A549 (cell line): ENCODE results near the gene NMNAT2. TPM values are rescaled to one million over a fixed set of nuclear protein-coding genes. Genes with fewer than 3 reads are reported as not detected.

ENCODE experiments used
- ATAC-seq, 2 experiments: fragments of 200-7000 bp in 1 of 2; fragments of >200 bp in 1 of 2; cut with Nextera tagmentation in 1 of 2; cut with Tn5 transposase in 1 of 2; 3 replicates each; pipeline versions ENCODE4 v1.8.0 to v1.9.1; 2018 to 2020; ENCODE audit warnings: mild to moderate bottlenecking in 1 of 2, moderate library complexity in 1 of 2
- CTCF ChIA-PET: fragments of 300-600 bp; sonication (Branson Sonifier 250); formaldehyde crosslinking; extraction: SDS; loops from one replicate; lab custom pipeline; 2021; ENCODE audit warnings: antibody characterized with exemption, inconsistent platforms; lab: Yijun Ruan, JAX
- POLR2A ChIA-PET: fragments of 350-600 bp; formaldehyde crosslinking; extraction: SDS; loops from one replicate; lab custom pipeline; 2021; ENCODE audit warnings: antibody characterized with exemption, inconsistent platforms; lab: Yijun Ruan, JAX
- DNase-seq, 2 experiments: peaks; one replicate each; pipeline versions ENCODE4 v3.0.0 to v3.0.0-alpha.2; 2011 to 2016; ENCODE audit warnings: low read depth in 1 of 2, low spot score in 1 of 2
- FAIRE-seq: peaks from 2 replicates; lab custom pipeline; 2011; peaks lifted over from hg19 to GRCh38; lab: Jason Lieb, UNC
- H3K27ac ChIP-seq, 2 experiments: fragments of >200 bp; sonication (Bioruptor Twin); formaldehyde crosslinking; 3 replicates each; pipeline ENCODE4 v1.5.1; 2016 to 2017
- H3K4me1 ChIP-seq: fragments of >200 bp; sonication (Bioruptor Twin); formaldehyde crosslinking; 3 replicates; pipeline ENCODE4 v1.6.1; 2016
- H3K4me2 ChIP-seq: fragments of >200 bp; sonication (Bioruptor Twin); formaldehyde crosslinking; 3 replicates; pipeline ENCODE4 v1.6.1; 2016
- H3K4me3 ChIP-seq: fragments of >200 bp; sonication (Bioruptor Twin); formaldehyde crosslinking; 3 replicates; pipeline ENCODE4 v1.5.1; 2016
- H3K9me3 ChIP-seq: fragments of >200 bp; sonication (Bioruptor Twin); formaldehyde crosslinking; 3 replicates; pipeline ENCODE4 v1.6.1; 2016
- CBX2 ChIP-seq: fragments of 200-600 bp; sonication (generic); IDR thresholded peaks from 2 replicates; pipeline ENCODE4 v1.6.1; 2016; ENCODE audit warnings: low read depth, mild to moderate bottlenecking, borderline replicate concordance
- CBX8 ChIP-seq: fragments of 200-600 bp; sonication (generic); IDR thresholded peaks from 2 replicates; pipeline ENCODE4 v1.6.1; 2016
- CEBPB ChIP-seq, 2 experiments: fragments of >200 bp in 1 of 2; sonication (Bioruptor Twin) in 1 of 2; formaldehyde crosslinking in 1 of 2; IDR thresholded peaks; 2 replicates each; pipeline ENCODE4 v1.6.1; 2012 to 2016
- CHD2 ChIP-seq: fragments of 150-350 bp; IDR thresholded peaks from 2 replicates; pipeline ENCODE4 v1.6.1; 2014; ENCODE audit warnings: low read length; ENCODE audit not compliant: partially characterized antibody
- ESRRA ChIP-seq: fragments of 150-350 bp; IDR thresholded peaks from 2 replicates; pipeline ENCODE4 v1.6.1; 2014; ENCODE audit warnings: mild to moderate bottlenecking, low read length, borderline replicate concordance
- GATA3 ChIP-seq: IDR thresholded peaks from 2 replicates; pipeline ENCODE4 v1.6.1; 2012; ENCODE audit warnings: borderline replicate concordance
- HOXA7 ChIP-seq: fragments of 250-450 bp; sonication (Bioruptor Pico); IDR thresholded peaks from 2 replicates; pipeline ENCODE4 v1.5.0; 2020; ENCODE audit warnings: mild to moderate bottlenecking, moderate library complexity
- HOXB5 ChIP-seq: fragments of 250-450 bp; sonication (Bioruptor Pico); IDR thresholded peaks from 2 replicates; pipeline ENCODE4 v1.5.0; 2020; ENCODE audit warnings: mild to moderate bottlenecking, moderate library complexity
- JUN ChIP-seq, 2 experiments: fragments of >200 bp; sonication (Bioruptor Twin); formaldehyde crosslinking; IDR thresholded peaks; 2 replicates in 1 of 2; 3 replicates in 1 of 2; pipeline ENCODE4 v1.6.1; 2016 to 2017
- JUNB ChIP-seq: fragments of >200 bp; sonication (Bioruptor Twin); formaldehyde crosslinking; IDR thresholded peaks from 2 replicates; pipeline ENCODE4 v1.6.1; 2016
- KDM1A ChIP-seq: fragments of 200-600 bp; sonication (generic); IDR thresholded peaks from 2 replicates; pipeline ENCODE4 v1.6.1; 2016; ENCODE audit warnings: low read depth, mild to moderate bottlenecking
- MAZ ChIP-seq: fragments of 150-350 bp; IDR thresholded peaks from 2 replicates; pipeline ENCODE4 v1.6.1; 2014; ENCODE audit warnings: antibody characterized with exemption, low read depth, low read length, borderline replicate concordance
- NR3C1 ChIP-seq: fragments of >200 bp; sonication (Bioruptor Twin); formaldehyde crosslinking; IDR thresholded peaks from 3 replicates; pipeline ENCODE4 v1.6.1; 2017
- POLR2AphosphoS2 ChIP-seq: conservative IDR thresholded peaks from 2 replicates; pipeline ENCODE4 v1.6.1; 2012; ENCODE audit warnings: low read length, improper control_type of control experiment, inconsistent platforms
- SREBF2 ChIP-seq: fragments of 450-650 bp; IDR thresholded peaks from 2 replicates; pipeline ENCODE4 v1.6.1; 2014; ENCODE audit warnings: mild to moderate bottlenecking, moderate library complexity
- TFCP2L1 ChIP-seq: fragments of 250-450 bp; sonication (Bioruptor Pico); IDR thresholded peaks from 2 replicates; pipeline ENCODE4 v1.5.0; 2021; ENCODE audit warnings: mild to moderate bottlenecking
- TP53 ChIP-seq: fragments of 250-450 bp; sonication (Bioruptor Pico); IDR thresholded peaks from 2 replicates; pipeline ENCODE4 v1.5.0; 2021; ENCODE audit warnings: mild to moderate bottlenecking, moderate library complexity
- ZC3H11A ChIP-seq: fragments of 450-650 bp; IDR thresholded peaks from 2 replicates; pipeline ENCODE4 v1.6.1; 2014; ENCODE audit warnings: antibody characterized with exemption, mild to moderate bottlenecking
- ZFP36 ChIP-seq: fragments of 450-650 bp; IDR thresholded peaks from 2 replicates; pipeline ENCODE4 v1.6.1; 2014; ENCODE audit warnings: borderline replicate concordance; ENCODE audit not compliant: partially characterized antibody
- ZNF302 ChIP-seq: fragments of 250-450 bp; sonication (Bioruptor Pico); IDR thresholded peaks from 2 replicates; pipeline ENCODE4 v1.9.0; 2021; ENCODE audit warnings: inconsistent platforms, mild to moderate bottlenecking, moderate library complexity
- WGBS: methylation state at CpG from one replicate; pipeline ENCODE4 v1.1.6; 2017; ENCODE audit errors: missing lambda C conversion rate; 5-methylcytosine and 5-hydroxymethylcytosine counted together
- polyA plus RNA-seq, 4 experiments: library from polyadenylated mRNA; depleted of rRNA in 3 of 4; stranded (reverse); fragments of >200 nt; fragmentation: RNase III in 1 of 4; extraction: RNeasy Plus Mini Kit Qiagen cat#74134 plus additional on column Dnase treatment in 1 of 4; gene quantifications; 2 replicates in 3 of 4; 3 replicates in 1 of 4; pipeline ENCODE4 v1.2.3, GENCODE V29; 2011 to 2017
- TF ChIP-seq, protein P1 (sequence below): IDR thresholded peaks from 2 replicates; pipeline ENCODE4 v1.6.1; 2012
- TF ChIP-seq, protein P2 (sequence below): fragments of 450-650 bp; IDR thresholded peaks from 2 replicates; pipeline ENCODE4 v1.6.1; 2014; ENCODE audit warnings: antibody characterized with exemption
- TF ChIP-seq, protein P3 (sequence below): fragments of 150-350 bp; IDR thresholded peaks from 2 replicates; pipeline ENCODE4 v1.6.1; 2014; ENCODE audit warnings: low read depth, mild to moderate bottlenecking, low read length
- TF ChIP-seq, protein P4 (sequence below): fragments of 250-450 bp; sonication (Bioruptor Pico); IDR thresholded peaks from 2 replicates; pipeline ENCODE4 v1.5.0; 2021; ENCODE audit warnings: mild to moderate bottlenecking, moderate library complexity, borderline replicate concordance
- TF ChIP-seq, protein P5 (sequence below): fragments of >200 bp; sonication (Bioruptor Twin); formaldehyde crosslinking; IDR thresholded peaks from 3 replicates; pipeline ENCODE4 v1.6.1; 2016

The NMNAT2 gene
- polyA plus RNA-seq, 2 of the 4 experiments (the other 2 are of a cell fraction): 0.16 to 0.63 TPM

DNA sequence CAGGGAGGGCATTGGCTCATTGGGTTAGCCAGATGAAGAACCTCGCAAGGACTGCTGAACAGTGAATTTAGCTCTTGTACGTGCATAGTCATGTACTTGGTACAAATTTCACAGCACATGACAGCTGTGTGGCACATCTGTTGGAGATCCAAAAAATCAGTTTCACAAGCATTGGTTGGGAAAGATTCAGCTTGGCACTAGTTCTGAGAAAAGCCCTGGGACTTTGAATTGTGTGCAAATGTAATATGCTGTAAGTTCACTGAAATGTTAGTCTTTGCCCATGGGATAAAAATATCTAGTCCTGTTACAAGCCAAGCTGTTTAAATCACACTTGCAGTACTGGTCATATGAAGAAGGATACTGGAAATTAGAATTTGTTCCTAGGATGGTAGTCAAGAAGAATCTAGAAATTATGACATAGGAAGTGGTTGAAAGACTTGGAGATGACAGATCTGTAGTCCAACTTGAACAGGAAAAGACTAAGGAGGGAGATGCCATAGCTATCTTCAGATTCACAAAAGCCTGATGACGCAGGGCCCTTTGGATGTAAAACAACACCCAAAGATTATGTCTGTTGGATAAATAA is 212.9 kb downstream of the NMNAT2 start:
- ATAC-seq: no peak
- H3K4me3 ChIP-seq: no peak overlapping the region
- H3K4me2 ChIP-seq: no peak overlapping the region
- TF ChIP-seq SREBF2: no peak
- no peak for TF ChIP-seq GATA3
- no peak for TF ChIP-seq ZC3H11A
- TF ChIP-seq, protein P1, sequence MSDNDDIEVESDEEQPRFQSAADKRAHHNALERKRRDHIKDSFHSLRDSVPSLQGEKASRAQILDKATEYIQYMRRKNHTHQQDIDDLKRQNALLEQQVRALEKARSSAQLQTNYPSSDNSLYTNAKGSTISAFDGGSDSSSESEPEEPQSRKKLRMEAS: no peak
- no peak for TF ChIP-seq NR3C1
- TF ChIP-seq, protein P2, sequence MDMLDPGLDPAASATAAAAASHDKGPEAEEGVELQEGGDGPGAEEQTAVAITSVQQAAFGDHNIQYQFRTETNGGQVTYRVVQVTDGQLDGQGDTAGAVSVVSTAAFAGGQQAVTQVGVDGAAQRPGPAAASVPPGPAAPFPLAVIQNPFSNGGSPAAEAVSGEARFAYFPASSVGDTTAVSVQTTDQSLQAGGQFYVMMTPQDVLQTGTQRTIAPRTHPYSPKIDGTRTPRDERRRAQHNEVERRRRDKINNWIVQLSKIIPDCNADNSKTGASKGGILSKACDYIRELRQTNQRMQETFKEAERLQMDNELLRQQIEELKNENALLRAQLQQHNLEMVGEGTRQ: no peak
- TF ChIP-seq, protein P3, sequence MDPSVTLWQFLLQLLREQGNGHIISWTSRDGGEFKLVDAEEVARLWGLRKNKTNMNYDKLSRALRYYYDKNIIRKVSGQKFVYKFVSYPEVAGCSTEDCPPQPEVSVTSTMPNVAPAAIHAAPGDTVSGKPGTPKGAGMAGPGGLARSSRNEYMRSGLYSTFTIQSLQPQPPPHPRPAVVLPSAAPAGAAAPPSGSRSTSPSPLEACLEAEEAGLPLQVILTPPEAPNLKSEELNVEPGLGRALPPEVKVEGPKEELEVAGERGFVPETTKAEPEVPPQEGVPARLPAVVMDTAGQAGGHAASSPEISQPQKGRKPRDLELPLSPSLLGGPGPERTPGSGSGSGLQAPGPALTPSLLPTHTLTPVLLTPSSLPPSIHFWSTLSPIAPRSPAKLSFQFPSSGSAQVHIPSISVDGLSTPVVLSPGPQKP: no peak
- TF ChIP-seq, protein P4, sequence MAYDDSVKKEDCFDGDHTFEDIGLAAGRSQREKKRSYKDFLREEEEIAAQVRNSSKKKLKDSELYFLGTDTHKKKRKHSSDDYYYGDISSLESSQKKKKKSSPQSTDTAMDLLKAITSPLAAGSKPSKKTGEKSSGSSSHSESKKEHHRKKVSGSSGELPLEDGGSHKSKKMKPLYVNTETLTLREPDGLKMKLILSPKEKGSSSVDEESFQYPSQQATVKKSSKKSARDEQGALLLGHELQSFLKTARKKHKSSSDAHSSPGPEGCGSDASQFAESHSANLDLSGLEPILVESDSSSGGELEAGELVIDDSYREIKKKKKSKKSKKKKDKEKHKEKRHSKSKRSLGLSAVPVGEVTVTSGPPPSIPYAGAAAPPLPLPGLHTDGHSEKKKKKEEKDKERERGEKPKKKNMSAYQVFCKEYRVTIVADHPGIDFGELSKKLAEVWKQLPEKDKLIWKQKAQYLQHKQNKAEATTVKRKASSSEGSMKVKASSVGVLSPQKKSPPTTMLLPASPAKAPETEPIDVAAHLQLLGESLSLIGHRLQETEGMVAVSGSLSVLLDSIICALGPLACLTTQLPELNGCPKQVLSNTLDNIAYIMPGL (CRISPR knock-in tag): no peak
- no peak for TF ChIP-seq JUNB
- no peak for TF ChIP-seq TFCP2L1 (CRISPR knock-in tag)
- no peak for TF ChIP-seq POLR2AphosphoS2
- TF ChIP-seq ESRRA: no peak
- TF ChIP-seq KDM1A: no peak
- POLR2A ChIA-PET: no interaction called here
- WGBS: 92% methylated on average over 3 of the region's 3 CpGs
- H3K27ac ChIP-seq: no peak overlapping the region
- CTCF ChIA-PET: interaction anchor here (0.8 to 2.2 kb wide), 6 partner anchors 23 to 244 kb away, joined by 3 to 7 read pairs (median 6); no protein-coding TSS in a partner anchor
- FAIRE-seq: no peak
- H3K9me3 ChIP-seq: no peaks in the 10 kb centered on the region
- peaks cover 11% of the 10 kb centered on the region for H3K4me1 ChIP-seq
- DNase-seq: no peak

DNA sequence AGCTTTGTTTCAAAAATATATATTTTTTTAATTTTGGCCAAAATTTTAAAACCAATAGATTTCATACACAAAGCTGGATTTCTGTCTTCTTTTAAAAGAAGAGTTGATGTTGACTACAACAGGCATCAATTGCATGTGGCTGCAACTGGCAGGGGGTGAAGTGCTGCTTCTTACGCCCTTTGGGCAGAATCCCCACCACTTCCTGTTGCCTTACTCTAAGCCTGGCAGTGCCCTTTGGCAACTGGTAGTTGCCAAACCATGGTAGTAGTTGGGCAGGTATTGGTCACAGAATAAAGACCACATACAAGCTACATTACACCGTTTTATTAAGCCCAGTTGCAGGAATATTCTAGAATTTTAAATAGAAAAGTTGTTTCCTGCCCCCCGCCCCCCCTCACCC is 215.1 kb downstream of the NMNAT2 start:
- no peak for ATAC-seq
- Histone ChIP-seq H3K4me3 (no peak overlapping the region), H3K4me1 (no peaks in the 10 kb centered on the region), H3K9me3 (no peaks in the 10 kb centered on the region), H3K4me2 (no peak overlapping the region), H3K27ac (no peak overlapping the region)
- no peak for FAIRE-seq
- WGBS: 64% methylated on average over 3 of the region's 3 CpGs
- DNase-seq: no peak
- CTCF ChIA-PET: interaction anchor here (1.2 kb wide), 1 partner anchor 25 kb away, joined by 3 read pairs; no protein-coding TSS in a partner anchor
- TF ChIP-seq HOXB5 (CRISPR knock-in tag) (no peak), GATA3 (no peak), NR3C1 (no peak), CEBPB (IDR thresholded peaks at IDR 0.05) (no peak), KDM1A (no peak), TP53 (CRISPR knock-in tag) (no peak), ZNF302 (CRISPR knock-in tag) (no peak), HOXA7 (no peak), MAZ (no peak), CBX8 (no peak), CHD2 (no peak), TFCP2L1 (CRISPR knock-in tag) (no peak), JUN (IDR thresholded peaks at IDR 0.05) (no peak), ZFP36 (no peak), CBX2 (no peak)
- TF ChIP-seq, protein P5, sequence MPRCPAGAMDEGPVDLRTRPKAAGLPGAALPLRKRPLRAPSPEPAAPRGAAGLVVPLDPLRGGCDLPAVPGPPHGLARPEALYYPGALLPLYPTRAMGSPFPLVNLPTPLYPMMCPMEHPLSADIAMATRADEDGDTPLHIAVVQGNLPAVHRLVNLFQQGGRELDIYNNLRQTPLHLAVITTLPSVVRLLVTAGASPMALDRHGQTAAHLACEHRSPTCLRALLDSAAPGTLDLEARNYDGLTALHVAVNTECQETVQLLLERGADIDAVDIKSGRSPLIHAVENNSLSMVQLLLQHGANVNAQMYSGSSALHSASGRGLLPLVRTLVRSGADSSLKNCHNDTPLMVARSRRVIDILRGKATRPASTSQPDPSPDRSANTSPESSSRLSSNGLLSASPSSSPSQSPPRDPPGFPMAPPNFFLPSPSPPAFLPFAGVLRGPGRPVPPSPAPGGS: no peak
- TF ChIP-seq, protein P3: no peak
- POLR2A ChIA-PET: no interaction called here
